Fibroblast of lung (primary cell): ENCODE measurements around the gene GET3.

Experiments used
- EZH2 ChIP-seq: IDR thresholded peaks from 2 replicates; pipeline ENCODE4 v1.5.1; 2012; ENCODE audit warnings: low read length, control low read depth, mild to moderate bottlenecking; ENCODE audit errors: missing control alignments
- TF ChIP-seq, protein P1 (sequence below), 2 donors: IDR thresholded peaks in 1 of 2; conservative IDR thresholded peaks in 1 of 2; 1 replicate in 1 of 2; 2 replicates in 1 of 2; pipeline ENCODE4 v1.5.1; 2011 to 2012; ENCODE audit warnings: low read length in 2 of 2, control low read depth in 1 of 2, inconsistent platforms in 1 of 2, low read depth in 1 of 2, mild to moderate bottlenecking in 1 of 2

DNA sequence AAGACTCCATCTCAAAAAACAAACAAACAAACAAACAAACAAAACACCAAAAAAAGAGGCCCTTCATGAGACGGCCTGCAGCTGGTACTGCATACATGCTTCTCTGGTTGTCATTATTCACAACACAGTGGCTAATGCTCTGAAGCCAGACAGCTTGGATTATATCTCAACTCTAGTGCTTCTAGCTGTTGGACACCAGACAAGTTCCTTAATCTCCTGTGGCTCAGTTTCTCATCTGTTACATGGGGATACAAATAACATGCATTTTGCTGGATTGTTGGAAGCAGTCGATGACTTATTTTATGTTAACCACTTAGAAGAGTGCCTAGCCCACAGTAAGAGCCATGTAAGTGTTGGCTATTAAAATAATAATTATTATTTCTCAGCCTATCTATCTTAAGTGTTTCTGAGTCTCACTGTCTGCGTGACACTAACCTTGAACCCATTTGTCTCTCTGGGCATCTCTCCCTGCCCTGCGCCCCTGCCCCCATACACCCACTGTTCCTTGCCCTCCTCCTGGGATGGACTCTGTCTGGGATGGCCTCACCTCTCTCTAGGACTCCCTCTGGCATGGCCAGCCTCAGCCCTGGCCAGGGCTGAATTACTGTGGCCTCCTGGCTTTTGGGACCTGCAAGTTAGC lies 50.9 kb downstream of the GET3 start:
- TF ChIP-seq, protein P1, sequence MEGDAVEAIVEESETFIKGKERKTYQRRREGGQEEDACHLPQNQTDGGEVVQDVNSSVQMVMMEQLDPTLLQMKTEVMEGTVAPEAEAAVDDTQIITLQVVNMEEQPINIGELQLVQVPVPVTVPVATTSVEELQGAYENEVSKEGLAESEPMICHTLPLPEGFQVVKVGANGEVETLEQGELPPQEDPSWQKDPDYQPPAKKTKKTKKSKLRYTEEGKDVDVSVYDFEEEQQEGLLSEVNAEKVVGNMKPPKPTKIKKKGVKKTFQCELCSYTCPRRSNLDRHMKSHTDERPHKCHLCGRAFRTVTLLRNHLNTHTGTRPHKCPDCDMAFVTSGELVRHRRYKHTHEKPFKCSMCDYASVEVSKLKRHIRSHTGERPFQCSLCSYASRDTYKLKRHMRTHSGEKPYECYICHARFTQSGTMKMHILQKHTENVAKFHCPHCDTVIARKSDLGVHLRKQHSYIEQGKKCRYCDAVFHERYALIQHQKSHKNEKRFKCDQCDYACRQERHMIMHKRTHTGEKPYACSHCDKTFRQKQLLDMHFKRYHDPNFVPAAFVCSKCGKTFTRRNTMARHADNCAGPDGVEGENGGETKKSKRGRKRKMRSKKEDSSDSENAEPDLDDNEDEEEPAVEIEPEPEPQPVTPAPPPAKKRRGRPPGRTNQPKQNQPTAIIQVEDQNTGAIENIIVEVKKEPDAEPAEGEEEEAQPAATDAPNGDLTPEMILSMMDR (conservative IDR thresholded peaks at IDR 0.05 in 1 of 2, IDR thresholded peaks at IDR 0.05 in 1 of 2; ENCODE audit: low read depth in 1 of 2, low read length in 2 of 2): no peak
- no peak for TF ChIP-seq EZH2
